Endometrial microvascular endothelial cells (primary cell): Measurements from ENCODE around the gene RARRES1. TPM values are rescaled to one million over a fixed set of nuclear protein-coding genes. Genes with fewer than 3 reads are reported as not detected.
"Not testable (repeated sequence)": the region's sequence is repeated elsewhere in the genome, so short reads cannot be mapped to it uniquely, and the experiment has no call there.

ENCODE experiments used
- in situ Hi-C: cut with HindIII; loops from 2 replicates; pipeline ENCODE4 v1.10.0; 2017; ENCODE audit warnings: low sequenced_read_pairs, low pct_unique_long_range_greater_than_20kb; ENCODE audit errors: inconsistent ontology term
- total RNA-seq: library from RNA; depleted of rRNA; stranded (reverse); fragments of >200 nt; gene quantifications from one replicate; pipeline ENCODE4 v1.2.3, GENCODE V29; 2015; ENCODE audit errors: inconsistent ontology term

RARRES1 gene
- total RNA-seq, 1 donor from 2014 or later, result 11.0 TPM

DNA sequence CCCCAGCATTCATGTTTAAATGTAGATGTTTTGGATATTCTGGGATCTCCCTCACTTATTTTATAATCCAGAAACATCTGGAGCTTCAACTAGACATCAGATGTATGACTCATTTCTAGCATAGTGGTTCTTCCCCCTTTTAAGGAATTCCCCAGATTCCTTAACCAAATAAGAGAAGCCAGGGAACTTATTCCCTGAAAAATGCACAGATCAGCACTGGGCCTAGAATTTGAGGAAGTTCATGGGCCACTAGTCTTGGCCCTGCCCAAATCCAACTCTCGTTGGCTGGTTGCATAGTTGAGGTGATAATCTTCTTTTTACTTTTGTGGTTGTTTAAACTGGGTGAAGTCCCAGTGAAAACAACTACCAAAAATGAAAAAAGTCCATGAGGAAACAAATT is 20.4 kb downstream of the RARRES1 start:
- in situ Hi-C loops, result no loop called here

- in situ Hi-C loops, result no loop called here
These were observed 21.7 kb downstream of the RARRES1 start for GRCh38 chr3:158710601-158711000.

DNA sequence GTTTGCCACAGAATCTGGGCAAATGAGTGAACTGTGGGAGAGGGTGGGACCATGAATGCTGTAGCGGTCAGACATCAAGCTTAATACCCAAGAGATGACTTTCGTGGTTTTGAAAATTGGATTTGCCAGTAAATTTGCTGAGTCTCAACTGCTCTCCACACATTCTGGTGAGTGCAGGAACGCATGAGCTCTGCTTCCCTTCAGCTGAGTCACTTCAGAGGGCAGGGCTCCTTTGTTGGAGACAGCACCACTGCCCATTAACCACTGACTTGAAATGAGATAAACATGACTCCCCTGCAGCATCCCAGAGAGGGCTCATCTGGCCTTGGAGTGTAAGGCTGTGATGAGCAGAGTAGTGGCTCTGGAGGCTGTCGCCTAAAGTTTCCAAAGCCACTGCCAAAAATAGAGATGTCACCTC is 22.6 kb downstream of the RARRES1 start:
- in situ Hi-C loops, result no loop called here

DNA sequence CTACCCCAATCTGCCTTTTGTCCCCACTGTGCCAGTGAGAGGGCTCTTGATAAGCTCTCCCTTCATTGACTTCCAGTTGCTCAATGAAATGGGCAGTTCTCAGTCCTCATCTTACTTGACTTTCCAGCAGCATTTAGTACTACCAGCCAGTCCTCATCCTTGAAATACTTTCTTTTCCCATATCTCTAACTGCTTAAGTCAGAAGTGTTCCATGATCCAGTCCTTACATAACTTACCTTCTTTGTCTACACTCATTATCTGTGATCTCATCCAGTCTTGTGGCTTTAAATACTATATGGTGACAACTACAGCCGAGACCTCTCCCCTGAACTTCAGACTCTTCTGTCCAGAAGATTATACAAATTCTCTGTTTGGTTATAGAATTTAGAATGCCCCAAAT is 28.7 kb downstream of the RARRES1 start:
- in situ Hi-C loops, result no loop called here

DNA sequence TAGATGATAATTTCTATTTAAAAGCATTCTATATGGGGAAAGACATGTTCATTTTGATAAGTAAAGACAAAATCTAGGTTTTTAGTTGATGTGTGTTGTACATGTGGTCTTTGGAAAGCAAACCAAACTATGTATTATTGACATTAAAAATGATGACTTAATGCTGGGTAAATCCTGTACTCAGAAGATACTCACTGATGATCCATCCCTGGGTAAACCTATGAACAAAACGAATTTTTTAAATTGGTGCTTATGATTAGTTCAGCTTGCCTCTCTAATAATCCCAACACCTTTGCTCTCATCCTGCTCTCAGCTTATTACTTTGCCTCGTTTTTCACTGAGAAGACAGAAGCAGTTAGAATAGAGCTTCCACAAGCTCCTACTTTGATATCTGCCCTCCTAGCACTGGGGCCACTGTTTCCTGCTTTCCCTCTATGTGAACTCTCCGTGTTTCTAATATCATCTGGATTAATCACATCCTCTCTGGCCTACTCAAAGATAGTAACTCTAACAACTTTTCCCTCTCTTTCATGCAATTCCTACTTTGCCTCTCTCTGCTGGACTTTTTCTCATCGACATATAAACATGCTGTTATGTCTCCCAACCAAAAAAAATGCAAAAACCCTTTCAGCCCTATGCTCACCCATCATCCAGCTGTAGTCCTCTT is 29.3 kb downstream of the RARRES1 start:
- in situ Hi-C loops, result no loop called here

- in situ Hi-C loops, result no loop called here
These were observed 30.7 kb downstream of the RARRES1 start for GRCh38 chr3:158701420-158702065.

DNA sequence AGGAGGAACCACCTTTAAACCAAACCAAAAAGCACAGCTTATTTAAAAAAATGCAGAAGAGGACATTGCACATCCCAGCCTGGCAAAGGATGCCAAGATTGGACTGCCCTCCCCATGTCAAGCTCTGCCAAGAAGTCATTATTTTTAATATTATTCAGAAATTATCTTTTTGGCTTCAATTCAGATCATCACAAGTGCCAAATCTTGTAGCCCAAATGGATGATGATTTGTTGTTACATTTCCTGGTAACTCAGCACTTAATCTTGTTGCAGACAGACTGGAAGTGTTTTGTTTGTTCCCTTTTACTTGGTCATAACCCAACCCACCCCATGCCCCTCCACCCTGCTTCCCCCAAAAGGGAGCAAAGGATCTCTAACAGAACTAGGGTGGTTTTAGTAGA is 31.7 kb downstream of the RARRES1 start:
- in situ Hi-C loops, result no loop called here

DNA sequence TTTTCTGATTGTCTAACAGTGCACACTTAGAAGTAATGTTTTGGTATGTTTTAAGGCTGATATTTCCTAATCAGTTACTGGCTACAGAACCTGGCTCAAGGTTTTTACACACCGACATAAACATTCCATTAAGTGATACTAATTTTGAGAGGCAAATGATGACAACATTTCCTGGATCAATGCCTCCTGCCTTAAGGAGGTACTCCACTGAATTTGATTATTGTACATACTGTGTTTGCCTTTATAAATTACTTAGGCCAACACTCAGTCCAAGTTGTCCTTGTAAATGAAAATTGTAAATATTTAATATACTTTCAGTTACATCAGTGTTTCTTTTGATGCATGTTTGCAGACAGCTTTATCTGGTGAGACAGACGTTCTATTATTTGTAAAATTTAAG is 35.6 kb downstream of the RARRES1 start:
- in situ Hi-C loops, result no loop called here

- in situ Hi-C loops, result not testable (repeated sequence)
These were observed 38.3 kb downstream of the RARRES1 start for GRCh38 chr3:158693866-158694456.

- in situ Hi-C loops, result no loop called here
These were observed 47.1 kb downstream of the RARRES1 start for GRCh38 chr3:158685159-158685558.

DNA sequence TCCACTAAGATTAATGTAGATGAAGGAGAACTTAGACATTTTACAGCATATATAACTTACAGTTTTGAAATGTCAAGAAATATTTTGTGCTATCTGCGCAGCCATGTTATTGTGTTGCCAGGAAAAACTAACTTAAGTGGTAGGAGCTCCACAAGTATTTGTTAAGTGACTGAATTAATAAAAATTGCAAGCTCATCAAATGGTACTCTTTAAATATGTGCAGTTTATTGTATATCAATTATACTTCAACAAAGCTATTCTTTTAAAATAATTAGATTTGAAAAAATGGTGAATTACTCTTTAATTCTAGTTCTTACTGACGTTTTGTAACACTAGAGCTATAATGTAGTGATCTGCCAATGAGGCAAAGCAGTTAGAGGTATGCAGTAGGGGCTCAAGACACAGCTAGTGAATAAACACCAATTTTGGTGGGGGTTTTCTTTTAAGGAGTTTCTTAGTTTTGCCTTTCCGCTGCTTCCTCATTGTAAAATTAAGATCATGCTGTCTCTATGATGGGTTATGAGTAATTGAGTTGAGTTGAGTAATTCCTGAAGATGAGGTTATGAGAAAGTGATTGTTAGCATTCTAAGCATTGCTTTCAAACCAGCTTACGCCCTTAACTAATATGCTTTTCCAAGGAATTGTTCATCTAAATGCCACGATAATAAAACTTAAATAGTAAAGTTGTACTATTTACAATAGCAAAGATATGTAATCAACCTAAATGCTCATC is 48.9 kb downstream of the RARRES1 start:
- in situ Hi-C loops, result no loop called here

DNA sequence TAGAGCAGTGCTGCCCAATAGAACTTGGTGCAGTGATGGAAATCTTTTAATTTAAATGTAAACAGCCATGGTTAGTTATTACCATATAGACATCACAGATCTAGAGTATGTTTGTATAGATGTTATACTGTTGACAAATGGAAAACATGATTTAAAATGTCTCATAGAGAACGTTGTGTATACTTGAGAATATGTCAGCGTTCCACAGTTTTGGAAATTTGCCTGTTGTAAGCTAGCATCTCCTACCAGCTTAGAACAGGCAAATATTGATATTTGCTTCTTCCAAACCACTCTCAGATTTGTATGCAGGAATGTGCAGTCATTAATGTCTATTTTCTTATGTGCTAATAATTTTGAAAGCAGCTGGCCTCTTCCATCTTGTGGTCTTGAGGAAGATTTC is 51.4 kb downstream of the RARRES1 start:
- in situ Hi-C loops, result no loop called here

DNA sequence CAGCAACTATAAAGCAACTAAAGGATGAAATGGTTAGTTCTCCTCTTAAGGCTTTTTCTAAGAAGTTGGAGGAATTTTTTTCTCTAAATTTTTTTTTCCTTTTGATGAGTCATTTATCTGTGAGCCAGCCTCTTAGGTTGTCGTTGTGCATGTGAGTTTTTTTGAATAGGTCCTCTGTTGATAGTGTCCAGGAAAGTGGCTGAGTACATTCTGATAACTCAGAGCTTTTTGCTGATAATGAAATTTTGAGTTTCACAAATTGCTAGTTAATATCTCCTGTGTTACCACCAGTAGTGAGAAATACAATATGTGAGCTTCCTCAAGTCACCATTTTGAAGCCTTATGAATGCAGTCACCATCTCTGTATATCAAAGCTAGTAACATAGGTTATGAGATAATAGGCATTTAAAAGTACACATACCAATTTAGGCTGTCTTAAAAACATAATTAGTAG is 52.7 kb downstream of the RARRES1 start:
- in situ Hi-C loops, result no loop called here

GRCh38 chr3:158678687-158679086 is 53.6 kb downstream of the RARRES1 start:
- in situ Hi-C loops, result no loop called here

DNA sequence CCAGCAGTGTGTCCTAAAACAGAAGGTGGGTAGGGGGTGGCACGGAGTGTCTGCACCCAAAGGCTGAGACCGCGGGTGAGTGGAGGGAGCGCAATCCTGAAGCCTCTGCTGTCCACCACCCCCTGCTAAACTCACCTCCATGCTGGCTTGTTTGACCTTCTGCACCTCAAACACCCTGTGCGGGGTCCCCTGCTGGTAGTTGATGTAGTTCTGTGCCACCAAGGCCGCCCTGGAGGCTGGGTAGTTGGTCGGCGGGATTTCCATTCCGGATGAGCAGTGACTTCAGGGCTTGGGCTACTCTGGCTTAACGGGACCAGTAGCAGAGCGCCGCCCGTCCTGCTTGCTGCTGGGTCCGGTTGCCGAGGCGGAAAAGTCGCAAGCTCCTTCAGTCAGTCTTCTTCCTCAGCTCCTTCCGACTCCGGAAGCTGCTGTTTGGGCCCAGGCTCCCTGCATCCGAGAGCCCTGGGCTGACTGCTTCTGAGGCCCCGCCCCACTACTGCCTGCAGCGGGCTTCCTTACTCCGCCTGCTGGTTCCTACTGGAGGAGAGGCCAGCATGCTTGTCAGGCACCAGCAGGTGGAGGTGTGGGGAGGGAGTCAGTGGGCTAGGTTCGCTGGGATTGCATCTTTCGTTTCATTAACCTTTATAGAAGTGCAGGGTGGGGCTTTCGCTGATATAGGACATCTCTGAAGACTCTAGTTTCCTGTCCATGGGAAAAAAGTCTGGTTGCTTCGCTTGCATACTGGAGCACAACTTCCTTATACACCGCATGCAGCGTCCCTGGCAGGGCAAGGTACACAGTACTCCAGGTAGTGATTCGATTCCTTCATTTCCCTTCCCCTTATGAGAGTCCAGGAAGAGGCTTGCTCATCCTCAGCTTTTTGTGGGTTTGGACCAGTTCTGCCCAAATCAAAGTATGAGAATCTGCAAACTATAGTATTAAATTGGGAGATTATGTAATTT is 59.8 kb downstream of the RARRES1 start, which contains the start of gene LXN:
LXN (minus strand) TSS at position 434 of the 962 bp plus-strand sequence; CDS start at position 264, 170 bp downstream.
- in situ Hi-C loops, result loop anchor here (25.0 kb wide), 1 partner anchor 115 kb away; no protein-coding TSS in a partner anchor

DNA sequence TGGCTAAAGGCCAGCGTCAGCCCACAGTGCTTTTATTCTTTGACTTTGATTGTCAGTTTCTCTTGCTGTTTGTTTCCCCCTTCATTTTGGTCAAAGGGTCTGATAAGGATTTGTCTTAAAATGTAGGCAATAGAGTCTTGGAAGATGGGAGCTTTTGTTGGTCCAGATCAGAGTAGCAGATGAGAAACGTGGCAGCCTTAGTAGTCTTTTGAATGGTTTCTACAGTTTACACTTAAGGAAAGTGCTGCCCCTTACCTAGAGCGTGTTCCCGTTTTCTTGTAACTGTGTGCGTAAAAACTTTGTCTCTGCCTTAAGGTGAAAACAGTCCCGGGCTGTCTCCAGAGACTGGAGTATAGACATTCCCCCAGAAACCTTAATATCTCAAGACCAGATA is 60.4 kb downstream of the RARRES1 start:
- in situ Hi-C loops, result loop anchor here (25.0 kb wide), 1 partner anchor 115 kb away; no protein-coding TSS in a partner anchor

DNA sequence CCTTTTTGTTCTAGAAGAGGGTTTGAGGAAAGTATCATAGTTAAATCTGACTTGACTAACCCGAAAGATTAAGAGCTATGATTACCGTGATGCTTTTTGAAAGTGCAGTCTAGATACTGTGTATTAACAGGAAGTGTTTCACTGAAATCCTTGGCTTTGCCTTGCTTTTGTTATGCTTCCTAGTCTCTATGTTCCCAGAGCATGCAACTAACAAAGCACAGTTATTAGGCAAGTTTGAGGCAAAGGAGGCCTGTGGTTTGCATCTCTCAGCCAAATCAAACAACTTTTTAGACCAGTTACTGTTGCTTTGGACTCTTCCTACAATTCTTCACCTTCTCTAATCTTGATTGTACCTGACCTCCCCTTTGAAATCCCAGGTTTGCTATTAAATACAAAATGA is 63.8 kb downstream of the RARRES1 start:
- in situ Hi-C loops, result loop anchor here (25.0 kb wide), 1 partner anchor 119 kb away; no protein-coding TSS in a partner anchor

DNA sequence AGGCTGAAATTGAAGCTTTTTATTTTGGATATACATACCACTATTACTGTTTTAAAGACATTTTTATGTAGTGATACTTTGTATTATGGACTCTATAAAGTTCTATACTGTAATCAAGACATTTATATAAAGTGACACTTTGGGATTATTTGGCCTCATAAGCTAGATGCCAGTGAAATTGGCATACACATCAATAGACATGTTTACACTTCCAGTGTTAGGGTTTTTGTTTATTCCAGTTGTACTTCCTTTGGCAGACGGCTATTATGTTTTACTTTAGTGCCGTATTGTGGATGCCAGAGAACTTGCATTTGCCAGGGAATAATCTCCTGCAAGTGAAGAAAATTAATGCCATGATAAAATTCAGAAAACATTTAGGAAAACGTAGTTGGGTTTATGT is 65.8 kb downstream of the RARRES1 start:
- in situ Hi-C loops, result loop anchor here (25.0 kb wide), 1 partner anchor 121 kb away; no protein-coding TSS in a partner anchor
